Uterus (tissue), 4 donors: ENCODE results near the gene CFAP97D1. TPM values are rescaled to one million over a fixed set of nuclear protein-coding genes. Genes with fewer than 3 reads are reported as not detected.

Experiments
- DNase-seq, 2 donors: peaks; one replicate each; pipeline ENCODE4 v3.0.0-alpha.2; 2019 to 2020
- H3K27ac ChIP-seq, 2 donors: fragments of 200-600 bp; sonication (generic); 1 replicate in 1 of 2; 2 replicates in 1 of 2; pipeline ENCODE4 v1.5.1; 2016 to 2018
- H3K27me3 ChIP-seq, 2 donors: fragments of 200-600 bp; sonication (generic); one replicate each; pipeline ENCODE4 v1.5.1; 2018 to 2019; ENCODE audit warnings: control low read depth in 1 of 2
- H3K36me3 ChIP-seq, 2 donors: fragments of 200-600 bp; sonication (generic); one replicate each; pipeline ENCODE4 v1.5.1; 2019; ENCODE audit warnings: control low read depth in 1 of 2
- H3K4me1 ChIP-seq, 2 donors: fragments of 200-600 bp; sonication (generic); one replicate each; pipeline ENCODE4 v1.5.1; 2018 to 2019; ENCODE audit warnings: control low read depth in 1 of 2
- H3K4me3 ChIP-seq, 2 donors: fragments of 200-600 bp; sonication (generic); 1 replicate in 1 of 2; 2 replicates in 1 of 2; pipeline ENCODE4 v1.5.1; 2018 to 2019; ENCODE audit warnings: mild to moderate bottlenecking in 1 of 2
- H3K9me3 ChIP-seq, 2 donors: fragments of 200-600 bp; sonication (generic); one replicate each; pipeline ENCODE4 v1.5.1; 2019; ENCODE audit warnings: control low read depth in 1 of 2
- CTCF ChIP-seq, 4 experiments: fragments of 200-600 bp in 2 of 4; fragments of 450-650 bp in 2 of 4; sonication (generic) in 2 of 4; IDR thresholded peaks; one replicate each; pipeline ENCODE4 v1.5.1; 2016 to 2019; ENCODE audit warnings: antibody characterized with exemption in 4 of 4, mild to moderate bottlenecking in 2 of 4, moderate library complexity in 1 of 4
- POLR2A ChIP-seq, 2 donors: fragments of 450-650 bp; IDR thresholded peaks; one replicate each; pipeline ENCODE4 v1.6.1; 2016; ENCODE audit warnings: antibody characterized with exemption in 2 of 2, mild to moderate bottlenecking in 1 of 2, moderate library complexity in 1 of 2
- intact Hi-C: fragments of 100-400 bp; cut with DNase I; formaldehyde crosslinking; loops from one replicate; pipeline ENCODE4 v1.15.1; 2023; ENCODE audit warnings: low total_unique reads
- total RNA-seq, 4 donors: library from RNA; depleted of rRNA in 3 of 4; stranded (reverse); fragments of >200 nt in 3 of 4; gene quantifications; one replicate each; pipeline versions ENCODE4 v1.1.0 to v1.2.4, GENCODE V29; 2014 to 2023
- donor health status: DM: yes; HTN: yes; CAD: no.

The CFAP97D1 gene
- total RNA-seq, 4 donors from 2014 or later: not detected

- no peaks in the 10 kb centered on the region for H3K27me3 ChIP-seq
These were observed 42.4 kb downstream of the CFAP97D1 start for GRCh38 chr17:43822570-43823190.

GRCh38 chr17:43823350-43824084 is 43.3 kb downstream of the CFAP97D1 start:
- Histone ChIP-seq H3K4me1 (no peaks in the 10 kb centered on the region), H3K4me3 (no peak overlapping the region), H3K36me3 (no peaks in the 10 kb centered on the region), H3K9me3 (no peaks in the 10 kb centered on the region), H3K27ac (peak overlapping the region; percentile 20 to 37), H3K27me3 (no peaks in the 10 kb centered on the region)
- intact Hi-C loops: no loop called here
- peak in 1 of 2 donors; percentile 34 for DNase-seq
- no peak for TF ChIP-seq POLR2A (IDR thresholded peaks at IDR 0.05)
- no peak for TF ChIP-seq CTCF (IDR thresholded peaks at IDR 0.05)

More at GRCh38 chr17:43822570-43823190, 42.4 kb downstream of the CFAP97D1 start:
- peak overlapping the region in 1 of 2 donors; percentile 20 for H3K27ac ChIP-seq
- DNase-seq: no peak
- TF ChIP-seq POLR2A (IDR thresholded peaks at IDR 0.05) (no peak), CTCF (IDR thresholded peaks at IDR 0.05) (no peak)
- no peaks in the 10 kb centered on the region for H3K4me1 ChIP-seq
- no peaks in the 10 kb centered on the region for H3K9me3 ChIP-seq
- no peaks in the 10 kb centered on the region for H3K36me3 ChIP-seq
- intact Hi-C loops: no loop called here
- no peak overlapping the region for H3K4me3 ChIP-seq

DNA sequence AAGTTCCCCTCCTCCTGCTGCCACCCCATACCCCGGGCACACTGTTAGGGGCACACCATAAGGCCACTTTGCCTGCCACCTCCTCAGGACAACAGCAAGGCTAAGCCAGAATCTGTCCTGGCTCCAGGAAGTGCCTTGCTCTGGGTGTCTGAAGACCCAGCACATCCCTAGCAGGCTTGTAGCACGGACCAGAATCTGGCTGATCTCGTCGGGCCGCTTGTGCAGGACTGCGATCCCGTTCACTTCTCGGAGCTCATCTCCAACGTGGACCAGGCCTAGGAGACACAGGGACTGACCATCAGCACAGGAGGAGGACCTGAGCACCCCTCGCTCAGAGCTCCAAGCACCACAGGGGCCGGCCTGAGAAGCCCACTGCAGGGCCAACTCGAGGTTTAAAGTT is 45.3 kb downstream of the CFAP97D1 start:
- no peaks in the 10 kb centered on the region for H3K4me1 ChIP-seq
- H3K4me3 ChIP-seq: no peak overlapping the region
- no peaks in the 10 kb centered on the region for H3K9me3 ChIP-seq
- H3K27me3 ChIP-seq: no peaks in the 10 kb centered on the region
- no peak for DNase-seq
- H3K27ac ChIP-seq: no peak overlapping the region
- H3K36me3 ChIP-seq: no peaks in the 10 kb centered on the region
- intact Hi-C loops: no loop called here
- TF ChIP-seq CTCF (IDR thresholded peaks at IDR 0.05): no peak
- TF ChIP-seq POLR2A (IDR thresholded peaks at IDR 0.05): no peak

GRCh38 chr17:43826206-43826605 is 46.0 kb downstream of the CFAP97D1 start:
- H3K36me3 ChIP-seq: no peaks in the 10 kb centered on the region
- TF ChIP-seq CTCF (IDR thresholded peaks at IDR 0.05) (no peak), POLR2A (IDR thresholded peaks at IDR 0.05) (no peak)
- no peaks in the 10 kb centered on the region for H3K4me1 ChIP-seq
- no peak overlapping the region for H3K4me3 ChIP-seq
- intact Hi-C loops: no loop called here
- no peak overlapping the region for H3K27ac ChIP-seq
- no peaks in the 10 kb centered on the region for H3K9me3 ChIP-seq
- no peaks in the 10 kb centered on the region for H3K27me3 ChIP-seq
- no peak for DNase-seq

DNA sequence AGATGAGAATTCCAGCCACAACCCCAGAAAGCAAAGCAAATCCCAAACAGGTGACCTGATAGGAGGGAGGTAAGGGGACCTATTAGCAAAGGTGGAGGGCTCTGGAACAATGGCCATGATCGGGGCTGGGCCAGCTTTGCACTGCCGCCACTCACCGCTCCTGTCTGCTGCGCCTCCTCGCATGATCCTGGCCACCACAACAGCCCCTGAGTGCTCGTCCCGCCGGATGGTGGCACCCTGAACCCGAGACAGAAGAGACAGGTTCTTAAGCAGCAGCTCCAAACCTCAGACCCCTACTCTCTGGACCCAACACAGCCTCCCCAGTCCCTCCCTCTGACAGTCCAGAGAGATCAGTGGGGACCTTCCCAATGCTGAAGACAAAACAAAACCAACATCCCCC is 47.4 kb downstream of the CFAP97D1 start:
- H3K27ac ChIP-seq: no peak overlapping the region
- no peak overlapping the region for H3K4me3 ChIP-seq
- no peaks in the 10 kb centered on the region for H3K36me3 ChIP-seq
- no peaks in the 10 kb centered on the region for H3K9me3 ChIP-seq
- DNase-seq: no peak
- no peak for TF ChIP-seq POLR2A (IDR thresholded peaks at IDR 0.05)
- no peak for TF ChIP-seq CTCF (IDR thresholded peaks at IDR 0.05)
- intact Hi-C loops: no loop called here
- H3K27me3 ChIP-seq: no peaks in the 10 kb centered on the region
- peaks cover 0 to 3% of the 10 kb centered on the region in 2 donors for H3K4me1 ChIP-seq
